Ishikawa (cell line): ENCODE data around the gene NPHP4.

Experiments used
- CEBPB ChIP-seq: IDR thresholded peaks from 2 replicates; pipeline ENCODE4 v1.6.1; 2012
- CREB1 ChIP-seq: IDR thresholded peaks from 2 replicates; pipeline ENCODE4 v1.6.1; 2012; ENCODE audit warnings: low read depth
- EGR1 ChIP-seq: IDR thresholded peaks from 2 replicates; pipeline ENCODE4 v1.6.1; 2012
- EP300 ChIP-seq: IDR thresholded peaks from 2 replicates; pipeline ENCODE4 v1.6.1; 2012; ENCODE audit warnings: borderline replicate concordance
- FOXM1 ChIP-seq: IDR thresholded peaks from 2 replicates; pipeline ENCODE4 v1.6.1; 2012; ENCODE audit warnings: low read depth, borderline replicate concordance
- NFIC ChIP-seq: IDR thresholded peaks from 2 replicates; pipeline ENCODE4 v1.6.1; 2012
- RAD21 ChIP-seq: IDR thresholded peaks from 2 replicates; pipeline ENCODE4 v1.6.1; 2012; ENCODE audit warnings: low read depth
- TAF1 ChIP-seq: IDR thresholded peaks from 2 replicates; pipeline ENCODE4 v1.6.1; 2012; ENCODE audit warnings: low read depth, mild to moderate bottlenecking
- TCF12 ChIP-seq: IDR thresholded peaks from 2 replicates; pipeline ENCODE4 v1.6.1; 2012; ENCODE audit warnings: low read depth
- TEAD4 ChIP-seq: IDR thresholded peaks from 2 replicates; pipeline ENCODE4 v1.6.1; 2012
- USF1 ChIP-seq: IDR thresholded peaks from 2 replicates; pipeline ENCODE4 v1.6.1; 2012
- YY1 ChIP-seq: IDR thresholded peaks from 2 replicates; pipeline ENCODE4 v1.6.1; 2012; ENCODE audit warnings: low read depth
- ZBTB7A ChIP-seq: IDR thresholded peaks from 2 replicates; pipeline ENCODE4 v1.6.1; 2012; ENCODE audit warnings: low read depth
- TF ChIP-seq, protein P1 (sequence below): IDR thresholded peaks from 2 replicates; pipeline ENCODE4 v1.6.1; 2012; ENCODE audit warnings: low read depth, mild to moderate bottlenecking
- TF ChIP-seq, protein P2 (sequence below): IDR thresholded peaks from 2 replicates; pipeline ENCODE4 v1.6.1; 2012

NPHP4 gene

GRCh38 chr1:6023346-6023745, 31.1 kb upstream of the NPHP4 start:
- TF ChIP-seq ZBTB7A (no peak), TAF1 (no peak), USF1 (no peak), RAD21 (no peak)
- TF ChIP-seq, protein P1, sequence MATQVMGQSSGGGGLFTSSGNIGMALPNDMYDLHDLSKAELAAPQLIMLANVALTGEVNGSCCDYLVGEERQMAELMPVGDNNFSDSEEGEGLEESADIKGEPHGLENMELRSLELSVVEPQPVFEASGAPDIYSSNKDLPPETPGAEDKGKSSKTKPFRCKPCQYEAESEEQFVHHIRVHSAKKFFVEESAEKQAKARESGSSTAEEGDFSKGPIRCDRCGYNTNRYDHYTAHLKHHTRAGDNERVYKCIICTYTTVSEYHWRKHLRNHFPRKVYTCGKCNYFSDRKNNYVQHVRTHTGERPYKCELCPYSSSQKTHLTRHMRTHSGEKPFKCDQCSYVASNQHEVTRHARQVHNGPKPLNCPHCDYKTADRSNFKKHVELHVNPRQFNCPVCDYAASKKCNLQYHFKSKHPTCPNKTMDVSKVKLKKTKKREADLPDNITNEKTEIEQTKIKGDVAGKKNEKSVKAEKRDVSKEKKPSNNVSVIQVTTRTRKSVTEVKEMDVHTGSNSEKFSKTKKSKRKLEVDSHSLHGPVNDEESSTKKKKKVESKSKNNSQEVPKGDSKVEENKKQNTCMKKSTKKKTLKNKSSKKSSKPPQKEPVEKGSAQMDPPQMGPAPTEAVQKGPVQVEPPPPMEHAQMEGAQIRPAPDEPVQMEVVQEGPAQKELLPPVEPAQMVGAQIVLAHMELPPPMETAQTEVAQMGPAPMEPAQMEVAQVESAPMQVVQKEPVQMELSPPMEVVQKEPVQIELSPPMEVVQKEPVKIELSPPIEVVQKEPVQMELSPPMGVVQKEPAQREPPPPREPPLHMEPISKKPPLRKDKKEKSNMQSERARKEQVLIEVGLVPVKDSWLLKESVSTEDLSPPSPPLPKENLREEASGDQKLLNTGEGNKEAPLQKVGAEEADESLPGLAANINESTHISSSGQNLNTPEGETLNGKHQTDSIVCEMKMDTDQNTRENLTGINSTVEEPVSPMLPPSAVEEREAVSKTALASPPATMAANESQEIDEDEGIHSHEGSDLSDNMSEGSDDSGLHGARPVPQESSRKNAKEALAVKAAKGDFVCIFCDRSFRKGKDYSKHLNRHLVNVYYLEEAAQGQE, result no peak

DNA sequence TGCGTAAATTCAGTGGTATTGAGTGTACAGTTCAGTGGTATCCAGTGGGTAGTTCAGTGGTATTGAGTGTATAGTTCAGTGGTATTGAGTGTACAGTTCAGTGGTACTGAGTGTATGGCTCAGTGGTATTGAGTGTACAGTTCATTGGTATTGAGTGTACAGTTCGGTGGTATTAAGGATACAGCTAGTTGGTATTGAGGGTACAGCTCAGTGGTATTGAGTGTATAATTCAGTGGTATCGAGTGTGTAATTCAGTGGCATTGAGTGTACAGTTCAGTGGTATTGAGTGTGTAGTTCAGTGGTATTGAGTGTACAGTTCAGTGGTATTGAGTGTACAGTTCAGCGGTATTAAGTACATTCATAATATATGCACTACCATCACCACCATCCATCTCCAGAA, 30.0 kb upstream of the NPHP4 start:
- TF ChIP-seq, protein P1, result no peak
- no peak for TF ChIP-seq USF1

DNA sequence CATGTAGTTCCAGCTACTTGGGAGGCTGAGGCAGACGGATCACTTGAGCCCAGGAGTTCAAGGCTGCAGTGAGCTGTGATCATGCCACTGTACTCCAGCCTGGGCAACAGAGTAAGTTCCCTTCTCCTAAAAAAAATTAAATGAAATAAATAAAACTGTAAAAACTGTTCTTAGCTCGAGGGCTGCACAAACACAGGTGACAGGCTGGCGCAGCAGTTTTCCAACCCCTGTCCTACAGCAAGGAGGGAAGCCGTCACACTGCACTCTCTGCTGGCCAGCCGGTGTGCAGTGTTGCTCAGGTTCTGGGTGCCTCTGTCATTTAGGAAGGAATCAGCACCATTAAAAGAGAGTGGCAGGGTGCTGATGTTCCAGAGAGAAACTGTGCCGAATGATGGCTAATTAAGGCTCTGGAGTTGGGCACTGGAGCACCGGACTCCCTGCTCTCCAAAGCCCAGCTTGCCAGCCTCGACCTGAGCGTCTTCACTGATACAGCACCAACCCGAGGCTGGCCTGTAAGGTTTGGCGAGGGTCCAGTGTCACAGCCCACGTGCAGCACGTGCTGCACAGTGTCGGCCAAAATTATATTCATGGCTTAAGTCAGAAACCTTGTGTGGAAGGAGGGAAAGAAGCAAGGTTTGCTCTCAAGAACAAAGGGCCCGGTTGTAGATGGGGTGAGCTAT, 27.1 kb upstream of the NPHP4 start:
- no peak for TF ChIP-seq USF1
- no peak for TF ChIP-seq YY1
- TF ChIP-seq TCF12, result no peak
- TF ChIP-seq RAD21, result no peak
- TF ChIP-seq TAF1, result no peak
- TF ChIP-seq ZBTB7A, result no peak
- no peak for TF ChIP-seq NFIC
- TF ChIP-seq EGR1, result no peak

DNA sequence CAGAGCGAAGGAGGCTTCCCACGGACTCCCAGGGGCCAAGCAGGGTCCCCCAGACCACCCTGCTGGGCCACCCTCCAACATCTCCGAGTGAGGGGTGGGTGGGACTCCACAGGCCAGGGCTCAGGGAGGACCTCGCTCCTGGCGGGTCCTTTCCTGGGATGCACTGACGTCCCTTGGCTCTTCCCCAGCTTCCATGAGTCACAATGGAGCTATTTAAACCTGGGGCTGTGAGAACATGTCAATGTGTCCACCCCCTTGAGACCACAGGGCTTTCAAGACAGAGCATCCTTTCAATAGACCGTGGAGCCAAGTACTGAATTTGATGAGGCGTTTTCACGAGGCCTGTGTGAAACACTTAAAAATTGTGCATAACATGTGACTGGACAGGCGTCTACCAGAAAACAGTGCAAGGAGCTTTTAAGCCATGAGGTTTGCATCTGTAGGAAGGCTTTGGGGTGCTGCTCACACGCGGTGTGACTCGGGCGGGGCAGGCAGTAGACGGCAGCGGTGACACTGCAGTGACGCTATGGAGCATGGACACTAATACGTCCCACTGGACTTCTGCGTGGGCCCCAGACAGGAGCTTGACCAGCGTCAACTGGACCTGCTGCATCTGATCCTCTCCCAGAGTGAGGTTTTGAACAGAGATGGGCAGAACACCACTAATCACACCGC, 24.1 kb upstream of the NPHP4 start:
- TF ChIP-seq CREB1 (no peak), YY1 (no peak), NFIC (no peak), TEAD4 (no peak)
- TF ChIP-seq, protein P2, sequence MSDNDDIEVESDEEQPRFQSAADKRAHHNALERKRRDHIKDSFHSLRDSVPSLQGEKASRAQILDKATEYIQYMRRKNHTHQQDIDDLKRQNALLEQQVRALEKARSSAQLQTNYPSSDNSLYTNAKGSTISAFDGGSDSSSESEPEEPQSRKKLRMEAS, result no peak

- no peak for TF ChIP-seq CEBPB
- TF ChIP-seq USF1, result no peak
- no peak for TF ChIP-seq EGR1
- no peak for TF ChIP-seq TAF1
- TF ChIP-seq RAD21, result no peak
- TF ChIP-seq ZBTB7A, result no peak
- TF ChIP-seq, protein P1, result no peak
- no peak for TF ChIP-seq EP300
- TF ChIP-seq CREB1, result no peak
- TF ChIP-seq NFIC, result no peak
- TF ChIP-seq FOXM1, result no peak
- TF ChIP-seq, protein P2, result no peak
- TF ChIP-seq YY1, result no peak
- no peak for TF ChIP-seq TCF12
- TF ChIP-seq TEAD4, result no peak
Measured at GRCh38 chr1:6014130-6014999, 22.1 kb upstream of the NPHP4 start.
